Measurements from ENCODE around the gene ARHGEF38.
"Not testable (repeated sequence)": the region's sequence is repeated elsewhere in the genome, so short reads cannot be mapped to it uniquely, and the experiment has no call there.

ARHGEF38 gene

DNA sequence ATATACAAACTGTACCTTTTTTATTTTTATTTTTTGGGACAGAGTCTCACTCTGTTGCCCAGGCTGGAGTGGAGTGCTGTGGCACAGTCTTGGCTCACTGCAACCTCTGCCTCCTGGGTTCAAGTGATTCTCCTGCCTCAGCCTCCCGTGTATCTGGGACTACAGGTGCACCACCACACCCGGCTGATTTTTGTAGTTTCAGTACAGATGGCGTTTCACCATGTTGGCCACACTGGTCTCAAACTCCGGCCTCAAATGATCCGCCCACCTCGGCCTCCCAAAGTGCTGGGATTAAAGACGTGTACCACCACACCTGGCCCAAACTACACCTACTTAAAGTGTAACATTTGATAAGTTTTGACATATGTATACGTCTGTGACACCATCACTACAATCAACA is 143.4 kb downstream of the ARHGEF38 start:
- H3K9ac ChIP-seq (ENCODE audit: low read depth in 1 of 2, low read length in 2 of 2); H3K9me3 ChIP-seq (ENCODE audit: control insufficient read depth in 1 of 2, low read length in 2 of 2); H3K27me3 ChIP-seq (ENCODE audit: control insufficient read depth in 1 of 2, insufficient read depth in 2 of 2, low read length in 2 of 2); H3K27ac ChIP-seq (ENCODE audit: low read depth, low read length); H3K4me3 ChIP-seq (ENCODE audit: low read depth in 1 of 2, low read length in 2 of 2); H3K4me1 ChIP-seq (ENCODE audit: control insufficient read depth in 1 of 2, insufficient read depth in 2 of 2, low read length in 2 of 2): not testable (repeated sequence)
- H3K36me3 ChIP-seq (ENCODE audit: control insufficient read depth in 1 of 2, insufficient read depth in 2 of 2, low read length in 2 of 2), result peaks cover 6 to 56% of the 10 kb centered on the region in 2 donors

GRCh38 chr4:105698607-105699006 is 146.2 kb downstream of the ARHGEF38 start:
- Histone ChIP-seq H3K36me3 (ENCODE audit: control insufficient read depth in 1 of 2, insufficient read depth in 2 of 2, low read length in 2 of 2) (peaks cover 2 to 37% of the 10 kb centered on the region in 2 donors), H3K4me1 (ENCODE audit: control insufficient read depth in 1 of 2, insufficient read depth in 2 of 2, low read length in 2 of 2) (peaks cover 0 to 5% of the 10 kb centered on the region in 2 donors), H3K9ac (ENCODE audit: low read depth in 1 of 2, low read length in 2 of 2) (no peak overlapping the region), H3K9me3 (ENCODE audit: control insufficient read depth in 1 of 2, low read length in 2 of 2) (no peaks in the 10 kb centered on the region), H3K27me3 (ENCODE audit: control insufficient read depth in 1 of 2, insufficient read depth in 2 of 2, low read length in 2 of 2) (no peaks in the 10 kb centered on the region), H3K4me3 (ENCODE audit: low read depth in 1 of 2, low read length in 2 of 2) (no peak overlapping the region), H3K27ac (ENCODE audit: low read depth, low read length) (no peak overlapping the region)

DNA sequence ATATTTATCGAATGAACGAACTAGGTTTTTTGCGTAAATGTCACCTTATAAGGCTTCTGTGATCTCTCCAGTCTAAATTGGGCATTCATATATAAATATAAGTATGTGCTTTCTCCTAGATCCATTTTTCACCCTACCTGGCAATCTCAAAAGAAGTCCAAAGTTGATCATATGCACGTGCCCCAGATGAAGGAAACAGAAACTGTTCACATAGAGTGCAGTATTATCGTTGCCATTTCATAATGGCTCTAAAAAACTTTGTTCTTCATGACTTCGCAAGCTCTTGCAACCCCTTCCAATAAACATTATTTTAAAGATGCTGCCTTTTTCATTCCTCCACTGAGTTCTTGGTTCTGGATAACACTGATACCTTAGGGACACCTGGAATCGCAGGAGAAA is 155.4 kb downstream of the ARHGEF38 start:
- Histone ChIP-seq H3K27me3 (ENCODE audit: control insufficient read depth in 1 of 2, insufficient read depth in 2 of 2, low read length in 2 of 2) (no peaks in the 10 kb centered on the region), H3K9me3 (ENCODE audit: control insufficient read depth in 1 of 2, low read length in 2 of 2) (no peaks in the 10 kb centered on the region), H3K9ac (ENCODE audit: low read depth in 1 of 2, low read length in 2 of 2) (peak overlapping the region; percentile 96 to 98), H3K27ac (ENCODE audit: low read depth, low read length) (no peak overlapping the region), H3K4me3 (ENCODE audit: low read depth in 1 of 2, low read length in 2 of 2) (peak overlapping the region; percentile 92 to 99), H3K4me1 (ENCODE audit: control insufficient read depth in 1 of 2, insufficient read depth in 2 of 2, low read length in 2 of 2) (peaks cover 8 to 19% of the 10 kb centered on the region in 2 donors), H3K36me3 (ENCODE audit: control insufficient read depth in 1 of 2, insufficient read depth in 2 of 2, low read length in 2 of 2) (peaks cover 0 to 4% of the 10 kb centered on the region in 2 donors)

DNA sequence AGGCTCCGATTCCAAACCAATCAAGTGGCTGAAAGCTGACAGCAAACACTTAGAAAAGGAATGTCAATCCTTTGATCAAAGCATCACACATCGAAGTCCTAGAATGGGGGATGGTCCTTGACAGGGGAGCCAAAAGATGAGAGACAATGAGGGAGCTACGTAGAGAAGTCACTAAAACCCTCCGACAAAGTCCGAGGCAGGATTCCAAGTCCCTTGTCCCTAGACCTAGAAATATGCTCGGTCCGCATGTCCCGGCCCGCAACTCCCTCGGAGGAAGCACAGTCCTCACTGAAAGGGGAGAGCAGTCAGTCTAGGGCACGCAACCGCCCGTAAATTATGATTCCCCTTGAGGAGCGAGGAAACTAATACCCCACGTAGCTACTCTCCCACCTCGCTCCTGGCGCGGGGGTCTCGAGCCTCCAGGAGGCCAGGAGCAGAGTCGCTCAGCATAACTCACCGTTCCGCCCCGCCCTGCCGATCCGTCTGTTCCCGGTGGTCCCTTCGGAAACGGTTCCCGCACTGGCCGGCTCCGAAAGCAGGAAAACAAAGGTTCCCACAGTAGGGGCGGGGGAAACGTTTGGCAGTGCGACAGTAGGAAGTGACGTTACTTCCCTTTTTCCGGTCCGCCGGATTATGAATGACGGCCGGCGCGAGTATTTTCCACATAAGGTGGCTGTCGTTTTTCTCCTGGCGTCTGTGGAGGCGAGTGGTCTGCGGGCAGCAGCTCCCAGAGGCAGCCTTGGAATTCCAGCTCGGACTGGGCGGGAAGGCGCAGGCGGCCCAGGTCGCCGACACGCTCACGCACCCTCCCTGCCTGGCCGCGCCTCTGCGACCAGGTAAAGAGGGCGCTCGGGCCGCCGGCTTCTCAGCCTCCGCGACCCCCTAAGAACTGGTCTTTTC is 156.0 kb downstream of the ARHGEF38 start, which contains the start of the genes GSTCD and INTS12:
Gene GSTCD, plus strand, starts transcription at position 604 of the 900 bp plus-strand sequence. CDS start 8,830 bp downstream, outside the sequence.
Gene INTS12, minus strand, starts transcription at position 509 of the 900 bp plus-strand sequence. CDS start 8,684 bp downstream, outside the sequence.
- Histone ChIP-seq H3K27ac (ENCODE audit: low read depth, low read length) (peak within 1 kb of the TSS; percentile 67), H3K9ac (ENCODE audit: low read depth in 1 of 2, low read length in 2 of 2) (peak within 1 kb of the TSS; percentile 96 to 98), H3K9me3 (ENCODE audit: control insufficient read depth in 1 of 2, low read length in 2 of 2) (no peaks in the 10 kb centered on the region), H3K4me1 (ENCODE audit: control insufficient read depth in 1 of 2, insufficient read depth in 2 of 2, low read length in 2 of 2) (peaks cover 8 to 18% of the 10 kb centered on the region in 2 donors), H3K4me3 (ENCODE audit: low read depth in 1 of 2, low read length in 2 of 2) (peak within 1 kb of the TSS; percentile 92 to 99), H3K27me3 (ENCODE audit: control insufficient read depth in 1 of 2, insufficient read depth in 2 of 2, low read length in 2 of 2) (no peaks in the 10 kb centered on the region), H3K36me3 (ENCODE audit: control insufficient read depth in 1 of 2, insufficient read depth in 2 of 2, low read length in 2 of 2) (peaks cover 0 to 2% of the 10 kb centered on the region in 2 donors)

DNA sequence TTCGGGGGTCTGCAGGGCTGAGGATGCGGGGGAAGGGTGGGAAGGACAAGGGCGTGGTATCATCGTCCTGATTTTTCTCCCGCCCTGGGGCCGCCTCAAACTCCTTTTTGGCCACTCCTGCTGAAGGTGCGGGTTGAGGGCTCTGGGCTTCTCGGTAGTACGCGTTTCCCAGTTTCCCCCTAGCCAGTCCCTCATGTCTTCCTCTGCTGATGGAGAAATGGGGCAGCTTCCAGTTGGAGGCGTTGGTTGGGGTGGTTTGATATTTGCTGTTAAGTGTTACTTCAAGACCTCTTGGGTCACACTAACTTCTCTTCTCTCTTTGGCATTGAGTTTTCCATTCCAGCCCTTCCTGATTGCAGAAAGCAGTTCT is 156.6 kb downstream of the ARHGEF38 start:
- peak overlapping the region; percentile 96 to 98 for H3K9ac ChIP-seq (ENCODE audit: low read depth in 1 of 2, low read length in 2 of 2)
- H3K36me3 ChIP-seq (ENCODE audit: control insufficient read depth in 1 of 2, insufficient read depth in 2 of 2, low read length in 2 of 2), result no peaks in the 10 kb centered on the region
- peak overlapping the region; percentile 23 for H3K27ac ChIP-seq (ENCODE audit: low read depth, low read length)
- H3K4me1 ChIP-seq (ENCODE audit: control insufficient read depth in 1 of 2, insufficient read depth in 2 of 2, low read length in 2 of 2), result peaks cover 8 to 18% of the 10 kb centered on the region in 2 donors
- H3K9me3 ChIP-seq (ENCODE audit: control insufficient read depth in 1 of 2, low read length in 2 of 2), result no peaks in the 10 kb centered on the region
- peak overlapping the region; percentile 92 to 99 for H3K4me3 ChIP-seq (ENCODE audit: low read depth in 1 of 2, low read length in 2 of 2)
- H3K27me3 ChIP-seq (ENCODE audit: control insufficient read depth in 1 of 2, insufficient read depth in 2 of 2, low read length in 2 of 2), result no peaks in the 10 kb centered on the region

DNA sequence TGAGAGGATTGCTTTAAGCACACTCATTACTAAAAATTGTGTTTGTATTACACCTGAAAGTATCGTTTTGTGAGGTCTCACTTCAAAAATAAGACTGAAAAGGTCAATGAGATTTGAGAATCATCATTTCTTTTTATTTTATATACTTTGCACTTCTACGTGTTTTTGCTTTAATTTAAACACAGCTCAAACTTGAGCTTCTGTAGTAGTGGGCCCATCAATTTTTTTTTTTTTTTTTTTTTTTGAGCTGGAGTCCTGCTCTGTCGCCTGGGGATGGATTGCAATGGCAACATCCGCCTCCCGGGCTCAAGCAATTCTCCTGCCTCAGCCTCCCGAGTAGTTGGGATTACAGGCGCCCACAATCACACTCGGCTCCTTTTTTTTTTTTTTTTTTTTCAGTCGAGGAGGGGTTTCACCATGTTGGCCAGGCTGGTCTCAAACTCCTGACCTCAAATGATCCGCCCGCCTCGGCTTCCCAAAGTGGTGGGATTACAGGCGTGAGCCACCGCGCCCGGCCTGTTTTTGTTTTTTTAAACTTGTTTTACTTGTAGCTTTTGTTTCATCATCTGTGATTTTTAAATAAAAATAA is 157.7 kb downstream of the ARHGEF38 start:
- no peak overlapping the region for H3K27ac ChIP-seq (ENCODE audit: low read depth, low read length)
- no peak overlapping the region for H3K9ac ChIP-seq (ENCODE audit: low read depth in 1 of 2, low read length in 2 of 2)
- H3K9me3 ChIP-seq (ENCODE audit: control insufficient read depth in 1 of 2, low read length in 2 of 2), result no peaks in the 10 kb centered on the region
- no peaks in the 10 kb centered on the region for H3K36me3 ChIP-seq (ENCODE audit: control insufficient read depth in 1 of 2, insufficient read depth in 2 of 2, low read length in 2 of 2)
- H3K27me3 ChIP-seq (ENCODE audit: control insufficient read depth in 1 of 2, insufficient read depth in 2 of 2, low read length in 2 of 2), result no peaks in the 10 kb centered on the region
- peaks cover 8 to 18% of the 10 kb centered on the region in 2 donors for H3K4me1 ChIP-seq (ENCODE audit: control insufficient read depth in 1 of 2, insufficient read depth in 2 of 2, low read length in 2 of 2)
- H3K4me3 ChIP-seq (ENCODE audit: low read depth in 1 of 2, low read length in 2 of 2), result peak overlapping the region; percentile 92 to 99

- peaks cover 8 to 18% of the 10 kb centered on the region in 2 donors for H3K4me1 ChIP-seq (ENCODE audit: control insufficient read depth in 1 of 2, insufficient read depth in 2 of 2, low read length in 2 of 2)
These were observed 158.3 kb downstream of the ARHGEF38 start for GRCh38 chr4:105710678-105711077.

DNA sequence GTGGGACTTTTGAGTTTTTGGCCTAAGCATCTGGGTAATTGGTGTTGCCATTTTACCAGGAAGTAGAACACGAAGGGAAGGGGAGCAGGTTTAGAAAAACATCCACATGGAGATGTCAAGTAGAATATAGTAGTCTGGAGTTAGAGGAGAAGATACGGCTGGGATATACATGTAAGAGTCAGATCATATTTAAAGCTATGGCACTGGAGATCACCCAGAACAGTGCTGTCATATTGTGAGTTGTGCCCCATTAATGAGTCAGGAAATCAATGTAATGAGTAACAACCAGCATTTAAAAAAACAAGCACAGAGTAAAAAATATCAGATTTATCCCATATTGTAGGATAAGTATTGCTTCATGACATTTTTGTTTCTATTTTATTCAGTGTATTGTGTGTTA is 160.3 kb downstream of the ARHGEF38 start:
- Histone ChIP-seq H3K27me3 (ENCODE audit: control insufficient read depth in 1 of 2, insufficient read depth in 2 of 2, low read length in 2 of 2) (no peaks in the 10 kb centered on the region), H3K4me3 (ENCODE audit: low read depth in 1 of 2, low read length in 2 of 2) (no peak overlapping the region), H3K4me1 (ENCODE audit: control insufficient read depth in 1 of 2, insufficient read depth in 2 of 2, low read length in 2 of 2) (peaks cover 6 to 8% of the 10 kb centered on the region in 2 donors), H3K9ac (ENCODE audit: low read depth in 1 of 2, low read length in 2 of 2) (no peak overlapping the region), H3K27ac (ENCODE audit: low read depth, low read length) (no peak overlapping the region), H3K36me3 (ENCODE audit: control insufficient read depth in 1 of 2, insufficient read depth in 2 of 2, low read length in 2 of 2) (no peaks in the 10 kb centered on the region), H3K9me3 (ENCODE audit: control insufficient read depth in 1 of 2, low read length in 2 of 2) (no peaks in the 10 kb centered on the region)

More at GRCh38 chr4:105710678-105711077, 158.3 kb downstream of the ARHGEF38 start:
- no peaks in the 10 kb centered on the region for H3K9me3 ChIP-seq (ENCODE audit: control insufficient read depth in 1 of 2, low read length in 2 of 2)
- H3K9ac ChIP-seq (ENCODE audit: low read depth in 1 of 2, low read length in 2 of 2), result no peak overlapping the region
- H3K4me3 ChIP-seq (ENCODE audit: low read depth in 1 of 2, low read length in 2 of 2), result no peak overlapping the region
- no peak overlapping the region for H3K27ac ChIP-seq (ENCODE audit: low read depth, low read length)
- H3K36me3 ChIP-seq (ENCODE audit: control insufficient read depth in 1 of 2, insufficient read depth in 2 of 2, low read length in 2 of 2), result no peaks in the 10 kb centered on the region
- no peaks in the 10 kb centered on the region for H3K27me3 ChIP-seq (ENCODE audit: control insufficient read depth in 1 of 2, insufficient read depth in 2 of 2, low read length in 2 of 2)

- H3K4me3 ChIP-seq (ENCODE audit: low read depth in 1 of 2, low read length in 2 of 2), result peak overlapping the region in 1 of 2 donors; percentile 13
- no peaks in the 10 kb centered on the region for H3K36me3 ChIP-seq (ENCODE audit: control insufficient read depth in 1 of 2, insufficient read depth in 2 of 2, low read length in 2 of 2)
- no peak overlapping the region for H3K27ac ChIP-seq (ENCODE audit: low read depth, low read length)
- peaks cover 6 to 7% of the 10 kb centered on the region in 2 donors for H3K4me1 ChIP-seq (ENCODE audit: control insufficient read depth in 1 of 2, insufficient read depth in 2 of 2, low read length in 2 of 2)
- no peaks in the 10 kb centered on the region for H3K27me3 ChIP-seq (ENCODE audit: control insufficient read depth in 1 of 2, insufficient read depth in 2 of 2, low read length in 2 of 2)
- no peak overlapping the region for H3K9ac ChIP-seq (ENCODE audit: low read depth in 1 of 2, low read length in 2 of 2)
- no peaks in the 10 kb centered on the region for H3K9me3 ChIP-seq (ENCODE audit: control insufficient read depth in 1 of 2, low read length in 2 of 2)
These were observed 161.7 kb downstream of the ARHGEF38 start for GRCh38 chr4:105714071-105714521.

GRCh38 chr4:105714932-105715331 is 162.5 kb downstream of the ARHGEF38 start:
- Histone ChIP-seq H3K4me1 (ENCODE audit: control insufficient read depth in 1 of 2, insufficient read depth in 2 of 2, low read length in 2 of 2) (no peaks in the 10 kb centered on the region), H3K27ac (ENCODE audit: low read depth, low read length) (no peak overlapping the region), H3K36me3 (ENCODE audit: control insufficient read depth in 1 of 2, insufficient read depth in 2 of 2, low read length in 2 of 2) (peaks cover 0 to under 1% of the 10 kb centered on the region in 2 donors), H3K27me3 (ENCODE audit: control insufficient read depth in 1 of 2, insufficient read depth in 2 of 2, low read length in 2 of 2) (no peaks in the 10 kb centered on the region), H3K4me3 (ENCODE audit: low read depth in 1 of 2, low read length in 2 of 2) (no peak overlapping the region), H3K9me3 (ENCODE audit: control insufficient read depth in 1 of 2, low read length in 2 of 2) (no peaks in the 10 kb centered on the region), H3K9ac (ENCODE audit: low read depth in 1 of 2, low read length in 2 of 2) (no peak overlapping the region)

All from duodenal mucosa (tissue), 2 donors.